ENCODE data around the gene KCND3. TPM values are rescaled to one million over a fixed set of nuclear protein-coding genes. Genes with fewer than 3 reads are reported as not detected.

Gene KCND3
- total and polyA plus RNA-seq, 2 of the 4 experiments (the other 2 are of a cell fraction) = under 0.01 to 0.03 TPM

- Histone ChIP-seq H2BK5ac (ENCODE audit: low read depth, low read length, poor library complexity, severe bottlenecking) (no peak overlapping the region), H3K4me1 (ENCODE audit: control insufficient read depth, insufficient read depth, low read length) (no peaks in the 10 kb centered on the region; the same call in 1 of the 2 replicates), H3K27me3 (ENCODE audit: control insufficient read depth, insufficient read depth, low read length) (no peaks in the 10 kb centered on the region), H3K9ac (ENCODE audit: low read depth, low read length) (no peak overlapping the region), H3K14ac (replicated peaks; ENCODE audit: low read depth, low read length) (no peak overlapping the region), H4K5ac (ENCODE audit: low read depth, low read length) (no peak overlapping the region), H3K4ac (ENCODE audit: low read depth, low read length) (no peak overlapping the region), H3K4me3 (ENCODE audit: insufficient read depth, low read depth, low read length) (no peak overlapping the region), H3K23ac (ENCODE audit: low read depth, low read length) (no peak overlapping the region), H3K4me2 (ENCODE audit: low read depth, low read length) (no peak overlapping the region), H4K91ac (ENCODE audit: insufficient read depth, low read depth, low read length) (no peak overlapping the region), H2AFZ (replicated peaks; ENCODE audit: low read length, poor library complexity) (no peak overlapping the region), H3K36me3 (ENCODE audit: control insufficient read depth, insufficient read depth, low read length) (peaks cover 5% of the 10 kb centered on the region), H3K56ac (ENCODE audit: extremely low read depth, insufficient read depth, low read length) (no peak overlapping the region), H3K79me1 (ENCODE audit: low read depth in 1 of 2, low read length in 2 of 2) (peaks cover 4 to 5% of the 10 kb centered on the region in 2 experiments; a peak in 3 of 4 replicates), H3K9me1 (ENCODE audit: insufficient read depth, low read length) (no peaks in the 10 kb centered on the region), H2AK9ac (replicated peaks; ENCODE audit: low read depth, low read length, poor library complexity) (no peak overlapping the region), H3K18ac (ENCODE audit: low read depth, low read length) (no peak overlapping the region), H2BK20ac (ENCODE audit: low read depth, low read length) (no peak overlapping the region), H4K20me1 (ENCODE audit: insufficient read depth, low read length) (no peaks in the 10 kb centered on the region), H3K9me3 (ENCODE audit: control insufficient read depth, insufficient read depth, low read length) (no peaks in the 10 kb centered on the region), H3K27ac (ENCODE audit: insufficient read depth, low read length) (no peak overlapping the region), H2AK5ac (ENCODE audit: low read depth, low read length) (no peak overlapping the region), H2BK120ac (ENCODE audit: low read depth, low read length) (no peak overlapping the region), H2BK15ac (ENCODE audit: low read depth, low read length) (no peak overlapping the region), H4K8ac (ENCODE audit: low read depth in 2 of 2, low read length in 2 of 2) (no peak overlapping the region)
- WGBS, 2 experiments (ENCODE audit: extremely low coverage in 2 of 2, insufficient read length in 1 of 2) = no CpG with 5 or more reads among the region's 6 CpGs
- BruUV-seq (replicated peaks) = no TSS peak
- ATAC-seq (ENCODE audit: low read depth) (peak; percentile 74), DNase-seq (peak; percentile 78)
- intact Hi-C loops (cut with micrococcal nuclease) (loop anchor here (1.0 to 10.0 kb wide), 7 partner anchors 54 to 565 kb away; no protein-coding TSS in a partner anchor), in situ Hi-C loops (cut with MboI; ENCODE audit: low sequenced_read_pairs) (loop anchor here (5.0 to 10.0 kb wide), 2 partner anchors 287 to 545 kb away; partner anchors contain the start of gene CHI3L2), dilution Hi-C loops (cut with HindIII; ENCODE audit: low sequenced_read_pairs, unreplicated experiment) (loop anchor here (25.0 kb wide), 1 partner anchor 307 kb away; the partner anchor contains the start of gene C1orf162)
- POLR2A ChIA-PET (ENCODE audit: unreplicated experiment) = interaction anchor here (0.6 kb wide), 1 partner anchor 53 kb away, joined by 3 read pairs; no protein-coding TSS in a partner anchor
- CTCF ChIA-PET = interaction anchor here (0.6 to 2.5 kb wide), 8 partner anchors 9 to 288 kb away, joined by 3 to 9 read pairs (median 4); no protein-coding TSS in a partner anchor
- no peak for TF ChIP-seq BHLHE40 (IDR thresholded peaks at IDR 0.05; ENCODE audit: low read depth, low read length)
- TF ChIP-seq NFE2L2 (IDR thresholded peaks at IDR 0.05; ENCODE audit: low read depth, low read length) = no peak
- no peak for TF ChIP-seq FOS (IDR thresholded peaks at IDR 0.05; ENCODE audit: low read depth, low read length)
- TF ChIP-seq, protein P1, sequence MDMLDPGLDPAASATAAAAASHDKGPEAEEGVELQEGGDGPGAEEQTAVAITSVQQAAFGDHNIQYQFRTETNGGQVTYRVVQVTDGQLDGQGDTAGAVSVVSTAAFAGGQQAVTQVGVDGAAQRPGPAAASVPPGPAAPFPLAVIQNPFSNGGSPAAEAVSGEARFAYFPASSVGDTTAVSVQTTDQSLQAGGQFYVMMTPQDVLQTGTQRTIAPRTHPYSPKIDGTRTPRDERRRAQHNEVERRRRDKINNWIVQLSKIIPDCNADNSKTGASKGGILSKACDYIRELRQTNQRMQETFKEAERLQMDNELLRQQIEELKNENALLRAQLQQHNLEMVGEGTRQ (IDR thresholded peaks at IDR 0.05; ENCODE audit: low read depth, low read length) = no peak
- TF ChIP-seq CEBPB (IDR thresholded peaks at IDR 0.05; ENCODE audit: low read depth, low read length) = peak; percentile 96
- TF ChIP-seq POLR2A (IDR thresholded peaks at IDR 0.05; ENCODE audit: low read depth, low read length) = no peak
- no peak for TF ChIP-seq MXI1 (IDR thresholded peaks at IDR 0.05; ENCODE audit: borderline replicate concordance, low read depth, low read length)
- TF ChIP-seq MAFK (IDR thresholded peaks at IDR 0.05; ENCODE audit: low read depth, low read length) = no peak
- peak; percentile 83 for TF ChIP-seq SMC3 (IDR thresholded peaks at IDR 0.05; ENCODE audit: low read depth, low read length)
- TF ChIP-seq CHD1 (IDR thresholded peaks at IDR 0.05; ENCODE audit: low read depth, low read length) = no peak
- TF ChIP-seq RAD21 (IDR thresholded peaks at IDR 0.05; ENCODE audit: low read length) = peak; percentile 94
- TF ChIP-seq RCOR1 (IDR thresholded peaks at IDR 0.05; ENCODE audit: insufficient replicate concordance, low read length) = no peak
- no peak for TF ChIP-seq MAZ (IDR thresholded peaks at IDR 0.05; ENCODE audit: borderline replicate concordance, low read depth, low read length)
- TF ChIP-seq CTCF (conservative IDR thresholded peaks at IDR 0.05; ENCODE audit: low read depth, low read length) = peak; percentile 90
- TF ChIP-seq, protein P2, sequence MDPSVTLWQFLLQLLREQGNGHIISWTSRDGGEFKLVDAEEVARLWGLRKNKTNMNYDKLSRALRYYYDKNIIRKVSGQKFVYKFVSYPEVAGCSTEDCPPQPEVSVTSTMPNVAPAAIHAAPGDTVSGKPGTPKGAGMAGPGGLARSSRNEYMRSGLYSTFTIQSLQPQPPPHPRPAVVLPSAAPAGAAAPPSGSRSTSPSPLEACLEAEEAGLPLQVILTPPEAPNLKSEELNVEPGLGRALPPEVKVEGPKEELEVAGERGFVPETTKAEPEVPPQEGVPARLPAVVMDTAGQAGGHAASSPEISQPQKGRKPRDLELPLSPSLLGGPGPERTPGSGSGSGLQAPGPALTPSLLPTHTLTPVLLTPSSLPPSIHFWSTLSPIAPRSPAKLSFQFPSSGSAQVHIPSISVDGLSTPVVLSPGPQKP (IDR thresholded peaks at IDR 0.05; ENCODE audit: borderline replicate concordance, low read depth, low read length) = no peak
These were observed 219.8 kb downstream of the KCND3 start for GRCh38 chr1:111769517-111770146.

Measured in IMR-90 (cell line).